ENCODE measurements around the gene SMAD3.

The SMAD3 gene

GRCh38 chr15:67154249-67154648 lies 88.8 kb downstream of the SMAD3 start:
- TF ChIP-seq CTCF (conservative IDR thresholded peaks at IDR 0.05; ENCODE audit: low read depth, low read length): no peak
- no peak overlapping the region for H3K4me3 ChIP-seq (ENCODE audit: low read depth, low read length)
- DNase-seq (ENCODE audit: low read depth): no peak

- no peak overlapping the region for H3K4me3 ChIP-seq (ENCODE audit: low read depth, low read length)
- DNase-seq (ENCODE audit: low read depth): no peak
- no peak for TF ChIP-seq CTCF (conservative IDR thresholded peaks at IDR 0.05; ENCODE audit: low read depth, low read length)
Observed at GRCh38 chr15:67156426-67156825, 91.0 kb downstream of the SMAD3 start.

- no peak overlapping the region for H3K4me3 ChIP-seq (ENCODE audit: low read depth, low read length)
- no peak for DNase-seq (ENCODE audit: low read depth)
- no peak for TF ChIP-seq CTCF (conservative IDR thresholded peaks at IDR 0.05; ENCODE audit: low read depth, low read length)
Observed at GRCh38 chr15:67156834-67157233, 91.4 kb downstream of the SMAD3 start.

- TF ChIP-seq CTCF (conservative IDR thresholded peaks at IDR 0.05; ENCODE audit: low read depth, low read length): no peak
- no peak overlapping the region for H3K4me3 ChIP-seq (ENCODE audit: low read depth, low read length)
- no peak for DNase-seq (ENCODE audit: low read depth)
Observed at GRCh38 chr15:67157521-67158252, 92.3 kb downstream of the SMAD3 start.

- TF ChIP-seq CTCF (conservative IDR thresholded peaks at IDR 0.05; ENCODE audit: low read depth, low read length): no peak
- no peak overlapping the region for H3K4me3 ChIP-seq (ENCODE audit: low read depth, low read length)
- no peak for DNase-seq (ENCODE audit: low read depth)
Observed at GRCh38 chr15:67158367-67158766, 93.0 kb downstream of the SMAD3 start.

GRCh38 chr15:67161412-67161811 lies 96.0 kb downstream of the SMAD3 start:
- H3K4me3 ChIP-seq (ENCODE audit: low read depth, low read length): no peak overlapping the region
- no peak for TF ChIP-seq CTCF (conservative IDR thresholded peaks at IDR 0.05; ENCODE audit: low read depth, low read length)
- DNase-seq (ENCODE audit: low read depth): no peak

GRCh38 chr15:67161881-67162280 lies 96.5 kb downstream of the SMAD3 start:
- no peak for DNase-seq (ENCODE audit: low read depth)
- H3K4me3 ChIP-seq (ENCODE audit: low read depth, low read length): no peak overlapping the region
- no peak for TF ChIP-seq CTCF (conservative IDR thresholded peaks at IDR 0.05; ENCODE audit: low read depth, low read length)

Measured in choroid plexus epithelial cell (primary cell).